IMR-90 (cell line): Measurements from ENCODE around the gene DPEP1. TPM values are rescaled to one million over a fixed set of nuclear protein-coding genes. Genes with fewer than 3 reads are reported as not detected.

ENCODE experiments used
- ATAC-seq: fragments of 200-7000 bp; cut with Tn5 transposase; 2 replicates; pipeline ENCODE4 v1.9.1; 2020; ENCODE audit warnings: low read depth, mild to moderate bottlenecking, moderate library complexity
- Bru-seq: library from RNA; stranded (reverse); fragments of 400-500 nt; gene quantifications from one replicate; lab custom pipeline; 2021; lab: Mats Ljungman, UMichigan
- BruChase-seq, 2 experiments: library from RNA; stranded (reverse); fragments of 400-500 nt; gene quantifications; one replicate each; lab custom pipeline; 2021; lab: Mats Ljungman, UMichigan
- BruUV-seq: library from RNA; stranded (reverse); fragments of 400-500 nt; replicated peaks from 2 replicates; lab custom pipeline; 2021; lab: Mats Ljungman, UMichigan
- CTCF ChIA-PET: fragments of 300-600 bp; formaldehyde crosslinking; extraction: SDS; loops from one replicate; lab custom pipeline; 2021; ENCODE audit warnings: antibody characterized with exemption; lab: Yijun Ruan, JAX
- POLR2A ChIA-PET: fragments of 300-600 bp; sonication (Branson Sonifier 250); formaldehyde crosslinking; loops from one replicate; lab custom pipeline; 2022; ENCODE audit warnings: antibody characterized with exemption; ENCODE audit not compliant: unreplicated experiment; lab: Charles Lee
- DNase-seq: peaks from one replicate; pipeline ENCODE4 v3.0.0; 2013
- H2AFZ ChIP-seq: replicated peaks from 2 replicates; pipeline ENCODE3; 2013; ENCODE audit warnings: low read length, mild to moderate bottlenecking; ENCODE audit not compliant: poor library complexity
- H2AK5ac ChIP-seq: 2 replicates; pipeline ENCODE4 v1.6.1; 2013; ENCODE audit warnings: low read depth, low read length, inconsistent platforms
- H2AK9ac ChIP-seq: replicated peaks from 2 replicates; pipeline ENCODE3; 2013; ENCODE audit warnings: mild to moderate bottlenecking, low read depth, low read length, moderate library complexity; ENCODE audit not compliant: poor library complexity
- H2BK120ac ChIP-seq: 2 replicates; pipeline ENCODE4 v1.6.1; 2013; ENCODE audit warnings: low read depth, low read length, inconsistent platforms
- H2BK15ac ChIP-seq: 3 replicates; pipeline ENCODE4 v1.6.1; 2013; ENCODE audit warnings: low read depth, low read length, inconsistent platforms
- H2BK20ac ChIP-seq: 2 replicates; pipeline ENCODE4 v1.6.1; 2013; ENCODE audit warnings: low read depth, mild to moderate bottlenecking, inconsistent platforms, low read length, moderate library complexity
- H2BK5ac ChIP-seq: 2 replicates; pipeline ENCODE4 v1.6.1; 2013; ENCODE audit warnings: mild to moderate bottlenecking, low read depth, low read length, inconsistent platforms; ENCODE audit not compliant: poor library complexity, severe bottlenecking
- H3K14ac ChIP-seq: replicated peaks from 2 replicates; pipeline ENCODE4 v1.6.1; 2013; ENCODE audit warnings: low read depth, low read length, inconsistent platforms
- H3K18ac ChIP-seq: 2 replicates; pipeline ENCODE4 v1.6.1; 2013; ENCODE audit warnings: low read depth, low read length, control low read depth
- H3K23ac ChIP-seq: 2 replicates; pipeline ENCODE4 v1.6.1; 2013; ENCODE audit warnings: low read depth, low read length, inconsistent platforms
- H3K27ac ChIP-seq: 2 replicates; pipeline ENCODE4 v1.5.1; 2013; ENCODE audit warnings: mild to moderate bottlenecking, control low read depth, low read length; ENCODE audit not compliant: insufficient read depth
- H3K27me3 ChIP-seq: 2 replicates; pipeline ENCODE4 v1.6.1; 2013; ENCODE audit warnings: low read length; ENCODE audit not compliant: control insufficient read depth, insufficient read depth
- H3K36me3 ChIP-seq: 2 replicates; pipeline ENCODE4 v1.6.1; 2013; ENCODE audit warnings: low read length, mixed read lengths; ENCODE audit not compliant: control insufficient read depth, insufficient read depth
- H3K4ac ChIP-seq: 2 replicates; pipeline ENCODE4 v1.6.1; 2013; ENCODE audit warnings: low read depth, low read length, inconsistent platforms
- H3K4me1 ChIP-seq: 2 replicates; pipeline ENCODE4 v1.6.1; 2013; ENCODE audit warnings: low read length, mixed read lengths; ENCODE audit not compliant: control insufficient read depth, insufficient read depth
- H3K4me2 ChIP-seq: 2 replicates; pipeline ENCODE4 v1.6.1; 2013; ENCODE audit warnings: low read depth, mild to moderate bottlenecking, control low read depth, low read length, moderate library complexity
- H3K4me3 ChIP-seq: 2 replicates; pipeline ENCODE4 v1.5.1; 2013; ENCODE audit warnings: low read depth, mild to moderate bottlenecking, control low read depth, low read length, moderate library complexity; ENCODE audit not compliant: insufficient read depth
- H3K56ac ChIP-seq: 2 replicates; pipeline ENCODE4 v1.6.1; 2013; ENCODE audit warnings: low read length, inconsistent platforms; ENCODE audit not compliant: insufficient read depth; ENCODE audit errors: extremely low read depth
- H3K79me1 ChIP-seq, 2 experiments: 2 replicates each; pipeline ENCODE4 v1.6.1; 2013; ENCODE audit warnings: low read length in 2 of 2, inconsistent platforms in 1 of 2, low read depth in 1 of 2
- H3K9ac ChIP-seq: 2 replicates; pipeline ENCODE4 v1.6.1; 2013; ENCODE audit warnings: low read depth, low read length, control low read depth
- H3K9me1 ChIP-seq: 2 replicates; pipeline ENCODE4 v1.6.1; 2013; ENCODE audit warnings: low read length, inconsistent platforms; ENCODE audit not compliant: insufficient read depth
- H3K9me3 ChIP-seq: 2 replicates; pipeline ENCODE4 v1.6.1; 2013; ENCODE audit warnings: low read length; ENCODE audit not compliant: control insufficient read depth, insufficient read depth
- H4K20me1 ChIP-seq: 2 replicates; pipeline ENCODE4 v1.6.1; 2013; ENCODE audit warnings: low read length, inconsistent platforms; ENCODE audit not compliant: insufficient read depth
- H4K5ac ChIP-seq: 2 replicates; pipeline ENCODE4 v1.6.1; 2013; ENCODE audit warnings: mild to moderate bottlenecking, low read depth, low read length, control low read depth
- H4K8ac ChIP-seq, 2 experiments: 2 replicates each; pipeline ENCODE4 v1.6.1; 2013; ENCODE audit warnings: low read depth in 2 of 2, low read length in 2 of 2, control low read depth in 1 of 2, inconsistent platforms in 1 of 2
- H4K91ac ChIP-seq: 2 replicates; pipeline ENCODE4 v1.6.1; 2013; ENCODE audit warnings: low read depth, low read length, inconsistent platforms; ENCODE audit not compliant: insufficient read depth
- CHD1 ChIP-seq: IDR thresholded peaks from 2 replicates; pipeline ENCODE4 v1.6.1; 2012; ENCODE audit warnings: low read depth, low read length, improper control_type of control experiment
- MAFK ChIP-seq: IDR thresholded peaks from 2 replicates; pipeline ENCODE4 v1.6.1; 2012; ENCODE audit warnings: low read depth, low read length, improper control_type of control experiment
- RCOR1 ChIP-seq: IDR thresholded peaks from 2 replicates; pipeline ENCODE4 v1.6.1; 2012; ENCODE audit warnings: mild to moderate bottlenecking, low read length, improper control_type of control experiment; ENCODE audit not compliant: insufficient replicate concordance
- SMC3 ChIP-seq: fragments of 150-350 bp; IDR thresholded peaks from 2 replicates; pipeline ENCODE4 v1.6.1; 2016; ENCODE audit warnings: low read depth, mild to moderate bottlenecking, antibody characterized with exemption, low read length, moderate library complexity
- WGBS, 2 experiments: methylation state at CpG; one replicate each; pipeline versions ENCODE4 v1.1.5 to v1.1.7; 2013; ENCODE audit warnings: missing lambda C conversion rate in 2 of 2; ENCODE audit not compliant: insufficient read length in 1 of 2; ENCODE audit errors: extremely low coverage in 2 of 2; 5-methylcytosine and 5-hydroxymethylcytosine counted together
- dilution Hi-C: fragments of 300-500 bp; cut with HindIII; formaldehyde crosslinking; loops from one replicate; pipeline ENCODE4 v1.14.3; 2018; ENCODE audit warnings: low sequenced_read_pairs; ENCODE audit not compliant: unreplicated experiment
- in situ Hi-C: fragments of 300-500 bp; cut with MboI; formaldehyde crosslinking; loops from 3 replicates; pipeline ENCODE4 v1.14.3; 2019; ENCODE audit warnings: low sequenced_read_pairs, inconsistent platforms, mixed read lengths
- intact Hi-C: fragments of 100-400 bp; cut with micrococcal nuclease; formaldehyde crosslinking; loops from 2 replicates; pipeline ENCODE4 v1.10.0; 2022
- long read RNA-seq: library from polyadenylated mRNA; unstranded; transcript quantifications from one replicate; pipeline ENCODE4 v2.0.0, GENCODE V29; 2021; ENCODE audit not compliant: unreplicated experiment
- polyA plus RNA-seq, 3 experiments: library from polyadenylated mRNA; depleted of rRNA; stranded (reverse); fragments of >200 nt; gene quantifications; 2 replicates each; pipeline ENCODE4 v1.2.3, GENCODE V29; 2012; ENCODE audit warnings: low replicate concordance in 1 of 3
- total RNA-seq: library from RNA; depleted of rRNA; stranded (reverse); fragments of >200 nt; gene quantifications from 2 replicates; pipeline ENCODE4 v1.2.3, GENCODE V29; 2012; rRNA removed

Gene DPEP1
- not detected in 2 replicates for total RNA-seq
- not detected in 2 replicates for polyA plus RNA-seq (2012; rRNA removed)
- not detected in 2 replicates for polyA plus RNA-seq (2012; cell fraction: cytosol; rRNA removed)
- not detected in 2 replicates for polyA plus RNA-seq (2012; cell fraction: nucleus; rRNA removed; ENCODE audit: low replicate concordance)
- percentile 4 among the genes with signal in this experiment for Bru-seq, nascent RNA
- BruChase-seq, experiment 1, labeled RNA remaining after a 6-hour chase, result percentile 10 among the genes with signal in this experiment
- not detected for BruChase-seq, experiment 2, labeled RNA remaining after a 2-hour chase
- long read RNA-seq, result 0 reads

DNA sequence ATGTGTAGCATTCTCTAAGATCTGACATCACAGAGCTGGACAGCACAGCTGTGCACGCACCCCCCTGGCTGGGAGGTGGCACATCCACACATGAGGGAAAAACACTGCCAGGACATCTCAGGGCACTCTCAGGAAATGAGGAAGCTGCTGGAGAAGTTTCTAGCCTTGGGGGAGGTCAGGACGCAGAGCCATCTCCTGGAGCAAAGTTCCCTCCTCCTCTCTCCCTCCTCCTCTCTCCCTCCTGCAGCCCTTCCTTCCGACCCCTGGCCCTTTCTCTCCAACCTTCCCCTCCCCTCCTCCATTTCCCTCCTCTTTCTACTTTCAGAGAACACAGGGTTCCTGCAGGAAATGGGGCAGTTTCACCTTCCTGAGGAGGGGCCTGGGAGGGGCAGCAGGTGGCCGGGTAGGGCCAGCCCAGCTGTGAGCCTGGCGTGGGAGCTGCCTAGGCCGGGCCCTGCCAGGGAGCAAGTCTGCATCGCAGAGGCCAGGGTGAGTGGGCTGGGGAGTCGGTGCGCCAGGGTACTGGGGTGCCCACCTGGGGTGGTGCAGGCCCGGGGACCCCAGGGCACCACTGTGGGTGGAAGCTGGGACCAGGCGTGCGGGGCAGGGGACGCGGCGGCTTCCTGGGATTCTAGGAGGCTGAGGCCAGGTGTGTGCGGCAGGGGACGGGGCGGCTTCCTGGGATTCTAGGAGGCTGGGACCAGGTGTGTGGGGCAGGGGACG lies at the start of gene DPEP1:
Gene DPEP1, plus strand, starts transcription at position 412 of the 723 bp plus-strand sequence. CDS start 16,769 bp downstream, outside the sequence.
- H3K27me3 ChIP-seq, result peaks cover 2% of the 10 kb centered on the region; the same call in 1 of the 2 replicates
- H4K91ac ChIP-seq, result no peak within 1 kb of the TSS
- no peak within 1 kb of the TSS for H4K5ac ChIP-seq
- H4K8ac ChIP-seq, result no peak within 1 kb of the TSS
- H2BK5ac ChIP-seq, result no peak within 1 kb of the TSS
- H2BK120ac ChIP-seq, result no peak within 1 kb of the TSS
- H3K14ac ChIP-seq, result no peak within 1 kb of the TSS
- no peak for TF ChIP-seq MAFK
- no peak for TF ChIP-seq RCOR1
- TF ChIP-seq SMC3, result no peak
- TF ChIP-seq CHD1, result no peak
- no peak within 1 kb of the TSS for H3K23ac ChIP-seq
- peak; percentile 21; the same call in 1 of the 2 replicates for ATAC-seq
- H3K4me3 ChIP-seq, result no peak within 1 kb of the TSS
- no peaks in the 10 kb centered on the region for H3K36me3 ChIP-seq
- no peaks in the 10 kb centered on the region for H3K79me1 ChIP-seq
- dilution Hi-C loops (no loop called here), intact Hi-C loops (no loop called here), in situ Hi-C loops (no loop called here)
- no peak within 1 kb of the TSS for H2BK20ac ChIP-seq
- H3K4ac ChIP-seq, result no peak within 1 kb of the TSS
- H3K9me3 ChIP-seq, result no peaks in the 10 kb centered on the region
- BruUV-seq, result no TSS peak
- no peak within 1 kb of the TSS for H2BK15ac ChIP-seq
- no peaks in the 10 kb centered on the region; the same call in 1 of the 2 replicates for H3K4me1 ChIP-seq
- H2AFZ ChIP-seq, result no peak within 1 kb of the TSS
- POLR2A ChIA-PET, result no interaction called here
- WGBS, 2 experiments, result 93% methylated on average over 13 of the region's 19 CpGs; no CpG with 5 or more reads in 1 of the 2 experiments
- H2AK5ac ChIP-seq, result no peak within 1 kb of the TSS
- no peak within 1 kb of the TSS for H2AK9ac ChIP-seq
- H3K18ac ChIP-seq, result no peak within 1 kb of the TSS
- H4K20me1 ChIP-seq, result peaks cover 6% of the 10 kb centered on the region; the same call in 1 of the 2 replicates
- H3K9ac ChIP-seq, result no peak within 1 kb of the TSS
- H3K56ac ChIP-seq, result no peak within 1 kb of the TSS
- no peak for DNase-seq
- no peak within 1 kb of the TSS for H3K27ac ChIP-seq
- CTCF ChIA-PET, result interaction anchor here (1.6 kb wide), 1 partner anchor 11 kb away, joined by 5 read pairs; no protein-coding TSS in a partner anchor
- no peak within 1 kb of the TSS for H3K4me2 ChIP-seq
- H3K9me1 ChIP-seq, result 0 out of 2 replicates have a peak, but pooled peaks cover 3% of the 10 kb centered on the region
